Central memory CD8-positive, alpha-beta T cell (primary cell): ENCODE measurements around the gene UFD1.
A peak's percentile ranks its signal among the peaks of the same experiment; 100 is the strongest.

ENCODE experiments used
- ATAC-seq: fragments of 150-1000 bp; cut with Tn5 transposase; replicated peaks from 2 replicates; pipeline ENCODE4 v1.10.0; 2022; ENCODE audit warnings: mild to moderate bottlenecking, moderate FRiP score, moderate number of reproducible peaks; ENCODE audit not compliant: poor library complexity, severe bottlenecking; ENCODE audit errors: extremely low read depth
- DNase-seq, 2 donors: peaks; one replicate each; pipeline ENCODE4 v3.0.0; 2021; ENCODE audit warnings: low spot score in 2 of 2
- H3K27ac Mint-ChIP-seq: one replicate; pipeline ENCODE4 v1.8.0; 2022; ENCODE audit warnings: low read depth, mild to moderate bottlenecking, moderate library complexity, mixed read lengths
- H3K27me3 Mint-ChIP-seq: one replicate; pipeline ENCODE4 v1.8.0; 2022; ENCODE audit warnings: mixed read lengths
- H3K36me3 Mint-ChIP-seq: one replicate; pipeline ENCODE4 v1.8.0; 2022; ENCODE audit warnings: mild to moderate bottlenecking, moderate library complexity, mixed read lengths; ENCODE audit not compliant: insufficient read depth
- H3K4me1 Mint-ChIP-seq: one replicate; pipeline ENCODE4 v1.8.0; 2022; ENCODE audit warnings: mixed read lengths
- H3K4me3 Mint-ChIP-seq: one replicate; pipeline ENCODE4 v1.8.0; 2022; ENCODE audit warnings: mild to moderate bottlenecking, moderate library complexity, mixed read lengths
- H3K9me3 Mint-ChIP-seq: one replicate; pipeline ENCODE4 v1.8.0; 2022; ENCODE audit warnings: mixed read lengths

Gene UFD1

DNA sequence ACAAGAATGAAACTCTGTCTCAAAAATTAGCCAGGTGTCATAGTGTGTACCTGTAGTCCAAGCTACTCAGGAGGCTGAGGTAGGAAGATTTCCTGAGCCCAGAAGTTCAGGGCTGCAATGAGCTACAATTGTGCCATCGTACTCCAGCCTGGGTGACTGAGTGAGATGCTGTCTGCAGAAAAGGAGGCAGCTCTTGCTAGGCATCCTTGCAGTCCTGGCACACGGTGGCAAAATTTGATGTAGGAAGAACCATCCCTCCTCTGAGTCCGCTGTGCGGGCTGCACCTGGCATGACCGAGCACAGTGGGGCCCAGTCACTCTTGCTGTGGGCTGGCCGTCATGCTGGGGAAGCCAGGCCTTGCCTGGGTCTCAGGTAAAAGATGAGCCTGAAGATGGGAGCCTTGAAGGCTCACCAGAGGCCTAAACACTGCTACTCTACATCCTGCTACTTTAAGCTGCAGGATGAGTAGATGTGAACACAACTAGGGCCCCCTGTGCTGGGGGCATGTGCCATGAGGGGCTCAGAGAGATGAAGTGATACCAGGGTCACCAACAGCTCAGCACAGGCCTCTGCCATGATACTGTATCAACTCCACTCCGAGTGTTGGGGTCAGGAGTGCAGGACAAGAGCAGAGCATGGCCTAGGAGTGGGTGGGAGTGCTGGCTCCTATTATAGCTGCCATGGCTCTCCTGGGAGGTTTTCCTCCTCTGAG is 19.3 kb upstream of the UFD1 start:
- ATAC-seq (no peak), DNase-seq (no peak)
- H3K27ac Mint-ChIP-seq = no peak overlapping the region
- H3K27me3 Mint-ChIP-seq = no peaks in the 10 kb centered on the region
- H3K4me1 Mint-ChIP-seq = no peaks in the 10 kb centered on the region
- H3K9me3 Mint-ChIP-seq = no peaks in the 10 kb centered on the region
- H3K4me3 Mint-ChIP-seq = no peak overlapping the region
- peaks cover 7% of the 10 kb centered on the region for H3K36me3 Mint-ChIP-seq

DNA sequence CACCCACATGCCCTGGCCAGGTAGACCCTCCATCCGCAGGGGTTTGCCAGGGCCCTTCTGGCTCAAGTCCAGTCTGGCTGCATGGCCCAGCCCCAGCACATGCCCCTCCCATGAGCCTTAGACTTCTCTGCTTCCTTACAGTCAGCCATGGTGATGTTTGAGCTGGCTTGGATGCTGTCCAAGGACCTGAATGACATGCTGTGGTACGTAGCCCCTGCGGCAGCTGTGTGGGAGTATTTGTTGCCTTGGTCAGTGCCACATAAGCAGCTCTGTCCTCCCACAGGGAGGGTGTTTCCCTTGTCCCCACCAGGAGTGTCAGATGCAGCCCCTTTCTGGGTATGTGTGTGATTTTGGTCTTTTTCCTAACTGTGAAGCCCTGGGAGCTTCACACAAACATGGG is 18.3 kb upstream of the UFD1 start:
- Mint-ChIP-seq H3K36me3 (peaks cover 7% of the 10 kb centered on the region), H3K9me3 (no peaks in the 10 kb centered on the region), H3K27ac (no peak overlapping the region), H3K27me3 (no peaks in the 10 kb centered on the region), H3K4me3 (no peak overlapping the region), H3K4me1 (no peaks in the 10 kb centered on the region)
- DNase-seq (no peak), ATAC-seq (no peak)

DNA sequence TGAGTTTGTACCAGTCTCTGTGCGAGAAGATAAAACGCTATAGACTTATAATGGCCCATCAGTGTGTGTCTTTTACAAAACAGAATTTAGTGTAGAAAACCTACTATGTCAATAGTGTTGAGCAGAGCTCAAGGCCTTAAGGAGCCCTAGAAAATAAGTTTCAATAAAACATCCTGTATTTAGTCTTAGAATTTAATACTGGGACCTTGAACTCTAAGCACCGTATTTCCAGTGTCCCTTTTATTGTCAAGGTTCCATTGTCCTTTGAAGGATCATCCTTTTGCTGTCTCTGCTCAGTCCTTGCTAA is 17.3 kb upstream of the UFD1 start:
- no peak for ATAC-seq

DNA sequence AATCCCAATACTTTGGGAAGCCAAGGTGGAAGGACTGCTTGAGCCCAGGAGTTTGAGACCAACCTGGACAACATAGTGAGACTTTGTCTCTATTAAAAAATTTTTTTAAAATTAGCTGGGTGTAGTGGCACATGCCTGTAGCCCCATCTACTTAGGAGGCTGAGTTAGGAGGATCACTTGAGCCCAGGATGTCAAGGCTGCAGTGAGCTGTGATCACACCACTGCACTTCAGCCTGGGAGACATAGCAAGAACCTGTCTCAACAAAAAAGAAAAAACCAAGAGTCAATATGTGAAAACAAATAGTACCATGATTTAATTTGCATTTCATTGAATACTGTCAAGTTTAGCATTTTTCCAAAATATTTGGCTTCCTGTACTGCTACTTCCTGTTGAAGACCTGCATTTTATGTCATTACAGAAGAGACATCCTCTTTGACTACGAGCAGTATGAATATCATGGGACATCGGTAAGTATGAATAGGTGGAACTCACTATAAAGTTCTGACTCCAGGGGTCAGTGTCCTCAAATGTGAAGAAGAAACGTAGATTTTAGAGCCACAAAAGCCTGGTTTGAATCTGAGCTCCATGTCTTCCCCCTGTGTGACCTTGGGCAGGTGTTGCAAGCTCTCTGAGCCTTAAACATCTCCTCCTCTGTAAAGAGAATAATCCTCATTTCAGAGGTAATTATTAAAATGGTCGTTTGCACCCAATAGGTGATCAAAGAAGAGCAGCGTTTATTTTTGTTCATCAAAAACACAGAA is 16.8 kb upstream of the UFD1 start:
- H3K27me3 Mint-ChIP-seq = no peaks in the 10 kb centered on the region
- H3K9me3 Mint-ChIP-seq = no peaks in the 10 kb centered on the region
- peaks cover 5% of the 10 kb centered on the region for H3K36me3 Mint-ChIP-seq
- H3K4me3 Mint-ChIP-seq = no peak overlapping the region
- DNase-seq = no peak
- H3K4me1 Mint-ChIP-seq = no peaks in the 10 kb centered on the region
- no peak overlapping the region for H3K27ac Mint-ChIP-seq
- no peak for ATAC-seq

More for the DNA sequence above, 17.3 kb upstream of the UFD1 start:
- H3K36me3 Mint-ChIP-seq = peaks cover 7% of the 10 kb centered on the region
- no peaks in the 10 kb centered on the region for H3K9me3 Mint-ChIP-seq
- no peak for DNase-seq
- no peak overlapping the region for H3K27ac Mint-ChIP-seq
- no peaks in the 10 kb centered on the region for H3K27me3 Mint-ChIP-seq
- no peaks in the 10 kb centered on the region for H3K4me1 Mint-ChIP-seq
- H3K4me3 Mint-ChIP-seq = no peak overlapping the region

DNA sequence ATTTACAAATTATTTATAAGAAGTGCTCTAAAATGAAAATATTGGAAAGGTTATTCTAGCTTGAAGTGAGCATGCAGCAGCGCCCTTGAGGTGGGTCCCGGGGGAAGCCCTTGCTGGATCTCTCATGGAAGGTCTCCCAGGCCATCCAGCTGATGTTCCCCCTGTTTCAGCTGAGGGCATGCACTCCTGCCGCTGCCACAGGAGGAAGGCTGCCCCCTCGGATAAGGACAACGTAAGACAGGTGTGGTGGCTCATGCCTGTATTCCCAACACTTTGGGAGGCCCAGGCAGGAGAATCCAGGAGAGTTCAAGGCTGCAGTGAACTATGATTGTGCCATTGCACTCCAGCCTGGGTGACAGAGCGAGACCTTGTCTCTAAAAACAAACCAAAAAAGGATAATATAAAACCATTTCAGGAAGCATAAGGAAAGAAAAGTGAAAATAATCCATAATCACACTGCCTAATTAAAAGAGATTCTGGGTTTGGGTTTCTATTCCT is 15.7 kb upstream of the UFD1 start:
- DNase-seq = no peak
- no peak overlapping the region for H3K27ac Mint-ChIP-seq
- no peaks in the 10 kb centered on the region for H3K27me3 Mint-ChIP-seq
- H3K4me1 Mint-ChIP-seq = no peaks in the 10 kb centered on the region
- H3K9me3 Mint-ChIP-seq = no peaks in the 10 kb centered on the region
- no peak overlapping the region for H3K4me3 Mint-ChIP-seq
- ATAC-seq = no peak
- peaks cover 2% of the 10 kb centered on the region for H3K36me3 Mint-ChIP-seq

DNA sequence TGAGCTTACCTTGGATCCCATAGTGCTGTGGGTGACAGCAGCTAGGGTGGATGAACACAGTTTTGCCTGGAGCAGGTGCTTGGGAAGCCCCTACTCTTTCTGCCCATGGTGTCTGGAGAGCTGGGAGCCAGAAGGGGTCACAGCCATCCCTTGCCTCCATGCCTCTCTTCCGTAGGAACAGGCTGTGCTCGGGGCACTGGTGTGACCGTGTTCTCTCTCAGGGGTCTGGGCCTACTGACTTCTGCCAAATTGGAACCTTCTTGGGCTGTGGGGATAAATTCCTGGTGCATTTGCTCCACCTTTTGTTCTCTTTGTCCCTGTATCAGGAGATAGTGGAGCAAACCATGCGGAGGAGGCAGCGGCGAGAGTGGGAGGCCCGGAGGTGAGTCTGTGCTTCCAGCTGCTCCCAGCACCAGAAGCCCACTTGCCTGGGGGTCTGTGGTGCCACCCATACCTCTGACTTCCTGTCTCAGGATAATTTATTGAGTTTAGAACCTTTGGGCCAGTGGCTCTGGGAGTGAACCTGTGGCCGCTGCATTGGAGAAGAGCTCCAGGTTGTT is 15.1 kb upstream of the UFD1 start:
- Mint-ChIP-seq H3K9me3 (no peaks in the 10 kb centered on the region), H3K27ac (no peak overlapping the region), H3K27me3 (no peaks in the 10 kb centered on the region), H3K4me1 (no peaks in the 10 kb centered on the region), H3K4me3 (no peak overlapping the region), H3K36me3 (no peaks in the 10 kb centered on the region)
- ATAC-seq (no peak), DNase-seq (no peak)

DNA sequence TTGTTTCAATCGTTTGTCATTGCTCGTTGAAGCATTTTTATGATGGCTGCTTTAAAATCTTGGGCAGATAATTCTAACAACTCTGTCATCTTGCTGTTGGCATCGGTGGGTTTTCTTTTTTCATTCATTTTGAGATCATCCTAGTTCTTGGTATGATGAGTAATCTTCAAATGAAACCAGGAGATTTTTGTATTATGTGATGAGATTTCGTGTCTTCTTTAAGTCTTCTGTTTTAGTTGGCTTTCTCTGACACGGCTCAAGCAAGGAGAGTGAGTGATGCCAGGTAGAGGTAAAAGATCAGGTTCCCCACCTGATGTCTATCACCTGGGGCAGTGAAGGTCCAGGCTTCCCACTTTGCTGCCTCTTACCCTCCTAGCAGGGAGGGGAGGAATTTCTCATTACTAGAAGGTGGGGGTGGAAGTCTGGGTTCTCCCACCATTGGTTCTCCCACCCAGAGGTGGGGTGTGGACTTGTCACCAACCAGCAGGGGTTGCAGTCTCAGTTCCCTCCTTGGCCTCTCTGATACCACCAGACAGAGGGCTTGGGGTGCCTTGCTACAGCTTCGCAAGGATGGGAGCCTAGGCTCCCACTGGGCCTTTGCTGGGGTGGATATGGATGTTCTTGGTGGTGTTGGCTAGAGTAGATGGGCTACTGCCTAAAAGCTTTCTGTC is 13.6 kb upstream of the UFD1 start:
- H3K4me3 Mint-ChIP-seq = no peak overlapping the region
- H3K36me3 Mint-ChIP-seq = no peaks in the 10 kb centered on the region
- no peaks in the 10 kb centered on the region for H3K4me1 Mint-ChIP-seq
- DNase-seq (no peak), ATAC-seq (no peak)
- H3K9me3 Mint-ChIP-seq = no peaks in the 10 kb centered on the region
- H3K27me3 Mint-ChIP-seq = no peaks in the 10 kb centered on the region
- H3K27ac Mint-ChIP-seq = peak overlapping the region; percentile 13

DNA sequence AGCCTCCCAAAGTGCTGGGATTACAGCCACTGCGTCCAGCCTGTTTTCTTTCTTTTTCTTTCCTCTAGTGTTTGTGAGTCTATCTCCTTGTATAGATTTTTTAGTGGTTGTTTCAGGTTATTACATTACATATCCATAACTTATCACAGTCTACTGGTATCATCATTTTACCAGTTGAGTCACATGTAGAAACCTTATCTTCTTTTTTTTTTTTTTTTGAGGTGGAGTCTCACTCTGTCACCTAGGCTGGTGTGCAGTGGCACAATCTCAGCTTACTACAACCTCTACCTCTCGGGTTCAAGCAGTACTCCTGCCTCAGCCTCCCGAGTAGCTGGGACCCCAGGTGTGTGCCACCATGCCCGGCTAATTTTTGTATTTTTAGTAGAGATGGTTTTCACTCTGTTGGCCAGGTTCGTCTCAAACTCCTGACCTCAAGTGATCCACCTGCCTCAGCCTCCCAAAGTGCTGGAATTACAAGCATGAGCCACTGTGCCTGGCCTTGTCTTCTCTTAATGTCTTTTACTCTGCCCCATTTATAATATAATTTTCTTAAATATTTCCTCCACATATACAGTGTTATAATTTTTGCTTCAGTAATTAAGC is 11.7 kb upstream of the UFD1 start:
- no peaks in the 10 kb centered on the region for H3K4me1 Mint-ChIP-seq
- DNase-seq = no peak
- H3K27ac Mint-ChIP-seq = no peak overlapping the region
- no peaks in the 10 kb centered on the region for H3K9me3 Mint-ChIP-seq
- no peaks in the 10 kb centered on the region for H3K27me3 Mint-ChIP-seq
- H3K4me3 Mint-ChIP-seq = no peak overlapping the region
- H3K36me3 Mint-ChIP-seq = peaks cover 1% of the 10 kb centered on the region
- no peak for ATAC-seq

DNA sequence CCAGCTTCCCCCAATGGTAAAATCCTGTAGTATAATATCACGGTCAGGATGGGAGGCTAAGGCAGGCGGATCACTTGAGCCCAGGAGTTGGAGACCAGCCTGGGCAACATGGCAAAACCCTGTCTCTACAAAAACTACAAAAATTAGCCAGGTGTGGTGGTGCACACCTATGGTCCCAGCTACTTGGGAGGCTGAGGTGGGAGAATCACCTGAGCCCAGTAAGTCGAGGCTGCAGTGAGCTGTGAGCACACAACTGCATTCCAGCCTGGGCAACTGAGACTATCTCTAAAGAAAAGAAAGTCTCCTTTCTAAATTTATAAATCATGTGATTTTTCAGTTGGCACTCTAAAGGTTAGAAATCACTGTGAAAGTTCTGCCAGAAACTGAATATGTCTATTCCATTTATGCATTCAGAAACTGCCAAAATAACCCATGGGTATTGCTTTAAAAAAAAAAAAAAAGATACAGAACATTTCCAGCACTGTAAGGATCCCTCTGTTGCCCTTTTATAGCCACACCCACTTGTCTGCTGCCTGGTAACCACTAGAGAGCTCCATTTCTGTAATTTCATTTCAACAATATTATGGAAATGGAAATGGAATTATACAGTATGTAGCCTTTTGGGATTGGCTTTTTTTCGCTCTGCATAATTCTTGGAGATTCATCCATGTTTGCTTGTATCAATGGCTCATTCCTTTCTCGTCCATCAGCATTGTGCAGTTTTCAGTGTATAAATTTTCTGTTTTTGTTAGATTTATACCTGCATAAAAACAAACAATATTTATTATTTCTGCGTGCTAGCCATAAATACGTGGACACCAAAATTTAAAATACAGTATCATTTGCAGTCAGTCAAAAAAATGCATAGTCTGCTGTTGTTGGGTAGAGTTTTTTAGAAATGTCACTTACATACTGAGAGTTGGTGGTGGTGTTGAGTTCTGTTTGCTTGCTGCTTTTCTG is 10.2 kb upstream of the UFD1 start:
- Mint-ChIP-seq H3K27ac (no peak overlapping the region), H3K27me3 (no peaks in the 10 kb centered on the region), H3K4me1 (no peaks in the 10 kb centered on the region), H3K4me3 (no peak overlapping the region), H3K9me3 (no peaks in the 10 kb centered on the region), H3K36me3 (peaks cover 3% of the 10 kb centered on the region)
- DNase-seq = no peak
- ATAC-seq = no peak

DNA sequence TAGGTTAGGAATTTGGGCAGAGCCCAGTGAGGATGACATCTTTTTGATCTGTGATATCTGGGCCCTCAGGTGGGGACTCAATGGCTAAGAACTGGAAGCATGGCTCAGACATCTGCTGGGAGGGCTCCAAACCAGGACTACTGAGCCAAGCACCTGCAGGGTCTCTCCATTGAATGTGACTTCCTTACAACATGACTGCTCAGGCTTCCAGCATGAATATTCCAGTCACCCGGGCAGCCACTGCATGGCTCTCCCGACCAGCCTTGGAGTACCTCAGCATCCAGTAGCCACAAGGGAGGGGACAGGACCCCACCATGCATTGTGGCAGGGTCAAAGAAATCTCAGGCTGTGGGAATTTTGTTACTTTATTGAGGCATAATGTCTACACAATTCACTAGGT is 9.3 kb upstream of the UFD1 start:
- H3K4me3 Mint-ChIP-seq = no peak overlapping the region
- H3K9me3 Mint-ChIP-seq = no peaks in the 10 kb centered on the region
- no peaks in the 10 kb centered on the region for H3K27me3 Mint-ChIP-seq
- DNase-seq (no peak), ATAC-seq (no peak)
- peaks cover 5% of the 10 kb centered on the region for H3K36me3 Mint-ChIP-seq
- H3K27ac Mint-ChIP-seq = no peak overlapping the region
- no peaks in the 10 kb centered on the region for H3K4me1 Mint-ChIP-seq

DNA sequence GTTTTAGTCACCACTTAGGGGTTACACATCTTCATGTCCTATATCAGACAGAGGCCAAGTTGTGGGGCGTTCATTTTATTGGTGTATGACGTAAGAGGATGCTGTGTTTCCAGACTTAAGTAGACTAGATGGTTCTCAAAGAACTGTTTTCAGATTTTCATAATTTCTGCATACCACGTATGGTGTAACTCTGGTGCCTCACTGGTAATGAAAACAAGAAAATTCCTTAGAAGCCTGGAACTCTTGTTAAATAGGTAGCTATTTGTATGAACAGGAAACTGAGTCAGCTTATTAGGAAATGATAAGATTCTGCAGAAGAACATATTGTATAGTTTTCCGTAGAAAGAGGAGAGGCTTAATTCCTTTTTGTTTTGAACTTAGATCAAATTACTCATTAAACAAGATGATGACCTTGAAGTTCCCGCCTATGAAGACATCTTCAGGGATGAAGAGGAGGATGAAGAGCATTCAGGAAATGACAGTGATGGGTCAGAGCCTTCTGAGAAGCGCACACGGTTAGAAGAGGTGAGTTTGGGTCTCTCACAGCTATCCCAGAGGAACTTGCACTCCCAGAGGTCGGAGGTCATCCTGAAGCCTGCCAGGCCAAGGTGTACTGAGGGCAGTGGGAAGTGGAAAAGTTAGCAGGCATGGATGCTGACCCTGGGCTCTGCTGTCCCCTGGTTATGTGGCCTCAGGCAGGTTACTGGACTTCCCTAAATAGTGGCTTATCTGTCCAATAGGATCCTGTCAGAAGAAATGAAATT is 4.7 kb upstream of the UFD1 start:
- Mint-ChIP-seq H3K9me3 (no peaks in the 10 kb centered on the region), H3K27ac (no peak overlapping the region), H3K36me3 (peaks cover 9% of the 10 kb centered on the region), H3K27me3 (no peaks in the 10 kb centered on the region), H3K4me3 (no peak overlapping the region), H3K4me1 (peaks cover 16% of the 10 kb centered on the region)
- DNase-seq (no peak), ATAC-seq (no peak)
